Measurements from ENCODE around the gene PRDM16. TPM values are rescaled to one million over a fixed set of nuclear protein-coding genes. Genes with fewer than 3 reads are reported as not detected.

Gene PRDM16
- total RNA-seq, 1 experiment from 2014 or later: 0.09 TPM

- H3K4me3 Mint-ChIP-seq (ENCODE audit: low read depth, unreplicated experiment): no peak overlapping the region
- TF ChIP-seq CTCF (IDR thresholded peaks at IDR 0.05; ENCODE audit: unreplicated experiment): no peak
- H3K27ac Mint-ChIP-seq (ENCODE audit: unreplicated experiment): no peak overlapping the region
- H3K9me3 Mint-ChIP-seq (ENCODE audit: low read depth, unreplicated experiment): peaks cover 3% of the 10 kb centered on the region
- peaks cover 8% of the 10 kb centered on the region for H3K4me1 Mint-ChIP-seq (ENCODE audit: low read depth, unreplicated experiment)
- CTCF ChIA-PET: interaction anchor here (1.1 to 1.2 kb wide), 3 partner anchors 21 to 383 kb away, joined by 3 to 4 read pairs (median 3); no protein-coding TSS in a partner anchor
- no peak for DNase-seq
- H3K36me3 Mint-ChIP-seq (ENCODE audit: insufficient read depth, unreplicated experiment): no peaks in the 10 kb centered on the region
- no peaks in the 10 kb centered on the region for H3K27me3 Mint-ChIP-seq (ENCODE audit: unreplicated experiment)
- intact Hi-C loops (cut with micrococcal nuclease; ENCODE audit: unreplicated experiment): no loop called here
- no TSS peak for BruUV-seq (replicated peaks)
Observed at GRCh38 chr1:3341236-3341994, 272.4 kb downstream of the PRDM16 start.

GRCh38 chr1:3342960-3343359 lies 274.0 kb downstream of the PRDM16 start:
- intact Hi-C loops (cut with micrococcal nuclease; ENCODE audit: unreplicated experiment): no loop called here
- H3K36me3 Mint-ChIP-seq (ENCODE audit: insufficient read depth, unreplicated experiment): no peaks in the 10 kb centered on the region

GRCh38 chr1:3344395-3344794 lies 275.4 kb downstream of the PRDM16 start:
- CTCF ChIA-PET: no interaction called here
- TF ChIP-seq CTCF (IDR thresholded peaks at IDR 0.05; ENCODE audit: unreplicated experiment): no peak
- Mint-ChIP-seq H3K4me3 (ENCODE audit: low read depth, unreplicated experiment) (no peak overlapping the region), H3K9me3 (ENCODE audit: low read depth, unreplicated experiment) (peaks cover 3% of the 10 kb centered on the region), H3K27ac (ENCODE audit: unreplicated experiment) (no peak overlapping the region), H3K36me3 (ENCODE audit: insufficient read depth, unreplicated experiment) (no peaks in the 10 kb centered on the region), H3K4me1 (ENCODE audit: low read depth, unreplicated experiment) (peaks cover 8% of the 10 kb centered on the region), H3K27me3 (ENCODE audit: unreplicated experiment) (no peaks in the 10 kb centered on the region)
- intact Hi-C loops (cut with micrococcal nuclease; ENCODE audit: unreplicated experiment): no loop called here
- DNase-seq: no peak
- BruUV-seq (replicated peaks): no TSS peak

More at GRCh38 chr1:3342960-3343359, 274.0 kb downstream of the PRDM16 start:
- Mint-ChIP-seq H3K9me3 (ENCODE audit: low read depth, unreplicated experiment) (peaks cover 3% of the 10 kb centered on the region), H3K4me1 (ENCODE audit: low read depth, unreplicated experiment) (peaks cover 8% of the 10 kb centered on the region), H3K27ac (ENCODE audit: unreplicated experiment) (no peak overlapping the region), H3K27me3 (ENCODE audit: unreplicated experiment) (no peaks in the 10 kb centered on the region), H3K4me3 (ENCODE audit: low read depth, unreplicated experiment) (no peak overlapping the region)
- DNase-seq: no peak
- TF ChIP-seq CTCF (IDR thresholded peaks at IDR 0.05; ENCODE audit: unreplicated experiment): no peak
- CTCF ChIA-PET: no interaction called here
- BruUV-seq (replicated peaks): no TSS peak

GRCh38 chr1:3345792-3346191 lies 276.8 kb downstream of the PRDM16 start:
- H3K4me1 Mint-ChIP-seq (ENCODE audit: low read depth, unreplicated experiment): no peaks in the 10 kb centered on the region
- CTCF ChIA-PET: no interaction called here
- intact Hi-C loops (cut with micrococcal nuclease; ENCODE audit: unreplicated experiment): no loop called here

More at GRCh38 chr1:3345792-3346191, 276.8 kb downstream of the PRDM16 start:
- no peak for TF ChIP-seq CTCF (IDR thresholded peaks at IDR 0.05; ENCODE audit: unreplicated experiment)
- Mint-ChIP-seq H3K4me3 (ENCODE audit: low read depth, unreplicated experiment) (no peak overlapping the region), H3K27me3 (ENCODE audit: unreplicated experiment) (no peaks in the 10 kb centered on the region), H3K9me3 (ENCODE audit: low read depth, unreplicated experiment) (peaks cover 3% of the 10 kb centered on the region), H3K27ac (ENCODE audit: unreplicated experiment) (no peak overlapping the region), H3K36me3 (ENCODE audit: insufficient read depth, unreplicated experiment) (no peaks in the 10 kb centered on the region)
- BruUV-seq (replicated peaks): no TSS peak
- DNase-seq: no peak
